Ascending aorta (tissue), 2 donors: ENCODE results near the gene PRAMEF8. TPM values are rescaled to one million over a fixed set of nuclear protein-coding genes. Genes with fewer than 3 reads are reported as not detected.
"Not testable (repeated sequence)": the region's sequence is repeated elsewhere in the genome, so short reads cannot be mapped to it uniquely, and the experiment has no call there.

Experiments used
- DNase-seq, 2 donors: peaks; one replicate each; pipeline ENCODE4 v3.0.0-alpha.2; 2019; ENCODE audit warnings: low spot score in 2 of 2
- H3K27ac ChIP-seq, 2 donors: fragments of 200-600 bp; sonication (generic); one replicate each; pipeline ENCODE4 v1.5.1; 2016 to 2017; ENCODE audit warnings: mild to moderate bottlenecking in 1 of 2
- H3K27me3 ChIP-seq: fragments of 200-600 bp; sonication (generic); one replicate; pipeline ENCODE4 v1.5.1; 2017
- H3K36me3 ChIP-seq, 2 donors: fragments of 200-600 bp; sonication (generic); one replicate each; pipeline ENCODE4 v1.5.1; 2016
- H3K4me1 ChIP-seq, 2 donors: fragments of 200-600 bp; sonication (generic); one replicate each; pipeline ENCODE4 v1.5.1; 2016 to 2017; ENCODE audit warnings: mild to moderate bottlenecking in 1 of 2
- H3K4me3 ChIP-seq, 2 donors: fragments of 200-600 bp; sonication (generic); one replicate each; pipeline ENCODE4 v1.5.1; 2016 to 2017; ENCODE audit warnings: mild to moderate bottlenecking in 1 of 2
- H3K9me3 ChIP-seq, 2 donors: fragments of 200-600 bp; sonication (generic); one replicate each; pipeline ENCODE4 v1.5.1; 2016
- intact Hi-C: fragments of 100-400 bp; cut with DNase I; formaldehyde crosslinking; loops from one replicate; pipeline ENCODE4 v1.15.1; 2023
- total RNA-seq: library from RNA; depleted of rRNA; stranded (reverse); fragments of >200 nt; gene quantifications from one replicate; pipeline ENCODE4 v1.1.0, GENCODE V29; 2016

The PRAMEF8 gene
- total RNA-seq, 1 donor from 2014 or later, result not detected

DNA sequence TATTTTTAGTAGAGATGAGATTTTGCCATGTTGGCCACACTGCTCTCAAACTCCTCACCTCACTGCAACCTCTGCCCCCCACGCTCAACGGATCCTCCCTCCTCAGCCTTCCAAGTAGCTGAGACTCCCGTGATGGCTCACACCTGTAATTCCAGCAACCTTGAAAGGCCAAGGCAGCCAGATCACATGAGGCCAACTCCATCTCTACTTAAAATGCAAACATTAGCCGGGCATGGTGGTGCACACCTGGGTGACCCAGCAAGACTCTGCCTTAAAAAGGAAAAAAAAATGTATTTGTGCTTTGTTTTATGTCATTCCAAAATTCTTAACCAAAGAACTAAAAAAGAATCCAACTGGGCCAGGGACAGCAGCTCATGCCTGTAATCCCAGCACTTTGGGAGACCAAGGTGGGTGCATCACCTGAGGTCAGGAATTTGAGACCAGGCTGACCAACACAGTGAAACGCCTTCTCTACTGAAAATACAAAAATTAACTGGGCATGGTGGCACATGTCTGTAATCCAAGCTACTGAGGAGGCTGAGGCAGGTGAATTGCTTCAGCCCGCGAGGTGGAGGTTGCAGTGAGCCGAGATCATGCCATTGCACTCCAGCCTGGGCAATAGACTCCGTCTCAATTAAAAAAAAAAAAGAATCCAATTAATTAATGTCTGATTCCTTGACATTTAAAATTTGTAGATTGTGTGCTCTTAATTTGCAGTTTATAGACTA is 41.2 kb downstream of the PRAMEF8 start:
- H3K27me3 ChIP-seq, H3K4me1 ChIP-seq, H3K4me3 ChIP-seq, intact Hi-C loops, H3K36me3 ChIP-seq, H3K27ac ChIP-seq, DNase-seq, H3K9me3 ChIP-seq: not testable (repeated sequence)

DNA sequence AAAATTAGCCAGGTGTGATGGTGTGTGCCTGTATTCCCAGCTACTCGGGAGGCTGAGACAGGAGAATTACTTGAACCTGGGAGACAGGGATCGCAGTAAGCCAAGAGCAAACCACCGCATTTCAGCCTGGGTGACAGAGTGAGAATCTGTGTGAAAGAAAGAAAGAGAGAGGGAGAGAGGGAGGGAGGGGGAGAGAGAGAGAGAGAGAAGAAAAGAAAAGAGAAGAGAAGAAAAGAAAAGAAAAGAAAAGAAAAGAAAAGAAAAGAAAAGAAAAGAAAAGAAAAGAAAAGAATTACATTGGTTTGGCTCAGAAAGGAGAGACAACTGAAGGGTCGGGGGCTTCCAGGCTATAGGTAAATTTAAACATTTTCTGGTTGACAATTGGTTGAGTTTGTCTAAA is 45.3 kb downstream of the PRAMEF8 start:
- intact Hi-C loops, H3K4me3 ChIP-seq, H3K36me3 ChIP-seq, DNase-seq, H3K27ac ChIP-seq, H3K9me3 ChIP-seq, H3K27me3 ChIP-seq, H3K4me1 ChIP-seq: not testable (repeated sequence)

DNA sequence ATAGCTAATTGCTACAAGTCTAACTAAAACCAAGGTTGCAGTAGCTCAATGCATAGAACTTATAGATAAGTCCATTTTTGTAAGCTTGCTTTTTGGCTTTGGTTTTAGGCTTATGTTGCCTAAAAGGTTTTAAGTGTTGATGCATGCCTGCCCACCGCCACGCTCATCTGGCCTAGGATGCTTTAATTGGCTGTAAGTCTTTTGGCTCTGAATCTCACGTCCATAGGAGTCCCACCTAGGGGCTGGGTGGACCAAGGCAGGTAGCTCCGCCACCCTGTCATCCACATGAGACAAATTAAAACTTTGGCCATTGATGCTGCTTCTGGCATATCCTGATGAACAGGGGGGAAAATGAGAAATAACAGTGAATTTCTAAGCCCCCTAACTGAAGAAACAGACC is 47.4 kb downstream of the PRAMEF8 start:
- DNase-seq, H3K9me3 ChIP-seq, H3K36me3 ChIP-seq, H3K27me3 ChIP-seq, H3K27ac ChIP-seq, H3K4me3 ChIP-seq, intact Hi-C loops, H3K4me1 ChIP-seq: not testable (repeated sequence)

DNA sequence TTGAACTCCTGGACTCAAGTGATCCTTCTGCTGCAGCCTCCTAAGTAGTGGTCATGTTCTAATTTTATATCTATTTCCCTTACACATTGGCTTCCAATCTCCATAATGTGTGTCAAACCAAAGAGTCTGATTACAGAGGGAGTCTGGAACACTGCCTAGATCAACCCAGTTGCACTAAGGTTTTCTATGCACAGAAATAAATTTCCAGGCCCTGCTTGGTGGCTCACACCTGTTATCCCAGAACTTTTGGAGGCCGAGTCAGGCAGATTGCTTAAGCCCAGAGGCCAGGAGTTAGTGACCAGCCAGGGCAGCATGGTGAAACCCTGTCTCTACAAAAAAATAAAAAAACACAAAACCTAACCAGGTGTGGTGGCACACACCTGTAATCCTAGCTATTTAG is 50.9 kb downstream of the PRAMEF8 start:
- H3K27ac ChIP-seq, H3K4me1 ChIP-seq, DNase-seq, H3K9me3 ChIP-seq, H3K27me3 ChIP-seq, intact Hi-C loops, H3K36me3 ChIP-seq, H3K4me3 ChIP-seq: not testable (repeated sequence)

DNA sequence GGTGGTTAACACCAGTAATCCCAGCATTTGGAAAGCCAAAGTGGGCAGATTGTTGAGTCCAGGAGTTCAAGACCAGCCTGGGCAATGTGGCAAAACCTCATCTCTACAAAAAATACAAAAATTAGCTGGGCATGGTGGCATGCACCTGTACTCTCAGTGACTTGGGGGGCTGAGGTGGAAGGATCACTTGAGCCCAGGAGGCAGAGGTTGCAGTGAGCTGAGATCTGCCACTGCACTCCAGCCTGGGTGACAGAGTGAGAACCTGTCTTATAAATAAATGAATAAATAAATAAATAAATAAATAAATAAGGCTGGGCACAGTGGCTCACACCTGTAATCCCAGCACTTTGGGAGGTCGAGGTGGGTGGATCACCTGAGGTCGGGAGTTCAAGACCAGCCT is 52.9 kb downstream of the PRAMEF8 start:
- H3K4me1 ChIP-seq, H3K27me3 ChIP-seq, H3K9me3 ChIP-seq, H3K36me3 ChIP-seq, DNase-seq, H3K4me3 ChIP-seq, H3K27ac ChIP-seq, intact Hi-C loops: not testable (repeated sequence)

Other genes with a start within 250 kb of the PRAMEF8 start
- gene PRAMEF27, start 228.6 kb downstream of the PRAMEF8 start, total RNA-seq, result not detected
- not detected for gene HNRNPCL3, start 224.4 kb downstream of the PRAMEF8 start, total RNA-seq
- gene PRAMEF25, start 214.4 kb downstream of the PRAMEF8 start, total RNA-seq, result not detected
- not detected for gene HNRNPCL2, start 168.3 kb downstream of the PRAMEF8 start, total RNA-seq
- gene PRAMEF26, start 129.1 kb downstream of the PRAMEF8 start, total RNA-seq, result not detected
- gene HNRNPCL4, start 119.5 kb downstream of the PRAMEF8 start, total RNA-seq, result not detected
- not detected for gene PRAMEF9, start 113.3 kb downstream of the PRAMEF8 start, total RNA-seq
- not detected for gene PRAMEF13, start 83.7 kb downstream of the PRAMEF8 start, total RNA-seq
- not detected for gene PRAMEF18, start 59.0 kb downstream of the PRAMEF8 start, total RNA-seq
- gene PRAMEF5, start 30.9 kb downstream of the PRAMEF8 start, total RNA-seq, result not detected
- gene PRAMEF33, start 18.4 kb upstream of the PRAMEF8 start, total RNA-seq, result not detected
- not detected for gene PRAMEF15, start 30.4 kb upstream of the PRAMEF8 start, total RNA-seq
- not detected for gene PRAMEF14, start 62.0 kb upstream of the PRAMEF8 start, total RNA-seq
- not detected for gene PRAMEF19, start 86.8 kb upstream of the PRAMEF8 start, total RNA-seq
- not detected for gene PRAMEF17, start 104.5 kb upstream of the PRAMEF8 start, total RNA-seq
- gene PRAMEF20, start 125.3 kb upstream of the PRAMEF8 start, total RNA-seq, result not detected
- not detected for gene LRRC38, start 228.9 kb upstream of the PRAMEF8 start, total RNA-seq